HepG2 (cell line): ENCODE data around the gene ZDHHC19. TPM values are rescaled to one million over a fixed set of nuclear protein-coding genes. Genes with fewer than 3 reads are reported as not detected.
A peak's percentile ranks its signal among the peaks of the same experiment; 100 is the strongest.

ENCODE experiments used
- AKNA ChIP-seq: sonication (generic); formaldehyde crosslinking; IDR thresholded peaks from 2 replicates; pipeline ENCODE4 v1.4.0; 2020; ENCODE audit warnings: missing genetic modification reagents, borderline replicate concordance
- ATAD3A ChIP-seq: sonication (generic); formaldehyde crosslinking; IDR thresholded peaks from 2 replicates; pipeline ENCODE4 v1.4.0; 2020; ENCODE audit warnings: missing genetic modification reagents
- E2F2 ChIP-seq: sonication (generic); formaldehyde crosslinking; IDR thresholded peaks from 2 replicates; pipeline ENCODE4 v1.4.0; 2020; ENCODE audit warnings: missing genetic modification reagents, borderline replicate concordance
- E2F5 ChIP-seq: sonication (generic); formaldehyde crosslinking; conservative IDR thresholded peaks from 2 replicates; pipeline ENCODE4 v1.4.0; 2020; ENCODE audit warnings: missing genetic modification reagents
- MATR3 ChIP-seq: sonication (generic); formaldehyde crosslinking; IDR thresholded peaks from 2 replicates; pipeline ENCODE4 v1.4.0; 2020; ENCODE audit warnings: missing genetic modification reagents
- RELA ChIP-seq: sonication (generic); formaldehyde crosslinking; IDR thresholded peaks from 2 replicates; pipeline ENCODE4 v1.4.0; 2020; ENCODE audit warnings: missing genetic modification reagents
- SUZ12 ChIP-seq: fragments of 150-350 bp; IDR thresholded peaks from 2 replicates; pipeline ENCODE4 v1.6.1; 2014; ENCODE audit warnings: low read depth, low read length
- ZFP62 ChIP-seq: sonication (generic); formaldehyde crosslinking; IDR thresholded peaks from 2 replicates; pipeline ENCODE4 v1.4.0; 2020; ENCODE audit warnings: missing genetic modification reagents
- ZNF10 ChIP-seq: sonication (generic); formaldehyde crosslinking; IDR thresholded peaks from 2 replicates; pipeline ENCODE4 v1.4.0; 2020; ENCODE audit warnings: mild to moderate bottlenecking, low read depth, missing genetic modification reagents, borderline replicate concordance
- ZNF530 ChIP-seq: sonication (generic); formaldehyde crosslinking; IDR thresholded peaks from 2 replicates; pipeline ENCODE4 v1.5.0; 2020; ENCODE audit warnings: low read depth, mild to moderate bottlenecking, missing genetic modification reagents
- ZNF549 ChIP-seq: sonication (generic); formaldehyde crosslinking; IDR thresholded peaks from 2 replicates; pipeline ENCODE4 v1.5.0; 2020; ENCODE audit warnings: missing genetic modification reagents
- ZNF704 ChIP-seq: sonication (generic); formaldehyde crosslinking; IDR thresholded peaks from 2 replicates; pipeline ENCODE4 v1.8.1; 2023; ENCODE audit warnings: mild to moderate bottlenecking, inconsistent platforms, moderate library complexity, missing genetic modification reagents, borderline replicate concordance
- ZNF800 ChIP-seq: sonication (generic); formaldehyde crosslinking; IDR thresholded peaks from 2 replicates; pipeline ENCODE4 v1.4.0; 2020; ENCODE audit warnings: missing genetic modification reagents
- polyA plus RNA-seq, 8 experiments: library from polyadenylated mRNA; depleted of rRNA in 3 of 8; stranded (reverse) in 7 of 8; unstranded in 1 of 8; fragments of >200 nt; fragmentation: Illumina TruSeq in 4 of 8; extraction: Trizol in 4 of 8; gene quantifications; 2 replicates each; pipeline versions ENCODE4 v1.2.1 to v1.2.3, GENCODE V29; 2011 to 2016; ENCODE audit warnings: low read depth in 4 of 8, missing spikeins in 1 of 8, mixed read lengths in 1 of 8; ENCODE audit not compliant: insufficient read depth in 1 of 8
- total RNA-seq, 5 experiments: library from RNA; depleted of rRNA; stranded (reverse); fragments of >200 nt; fragmentation: Illumina TruSeq; extraction: Trizol; gene quantifications; 2 replicates each; pipeline ENCODE4 v1.2.3, GENCODE V29; 2016; ENCODE audit warnings: low read depth in 1 of 5

The ZDHHC19 gene
- total and polyA plus RNA-seq, 2 of the 13 experiments (the other 11 are each of a cell fraction or from before 2014, with no cell fraction given) = 0.22 to 0.53 TPM

GRCh38 chr3:196214783-196215441 is 3.7 kb upstream of the ZDHHC19 start (continued):
- no peak for TF ChIP-seq ZNF530
- no peak for TF ChIP-seq ZNF10 (CRISPR knock-in tag)
- TF ChIP-seq MATR3 = no peak
- no peak for TF ChIP-seq ZNF704
- no peak for TF ChIP-seq ATAD3A (CRISPR knock-in tag)
- TF ChIP-seq SUZ12 = no peak
- no peak for TF ChIP-seq AKNA (CRISPR knock-in tag)
- no peak for TF ChIP-seq RELA (CRISPR knock-in tag)
- no peak for TF ChIP-seq E2F2
- 0 out of 2 replicates have a peak, but pooled peaks have one; percentile 29 for TF ChIP-seq ZNF800 (CRISPR knock-in tag)
- TF ChIP-seq E2F5 (CRISPR knock-in tag) = no peak
- TF ChIP-seq ZFP62 (CRISPR knock-in tag) = no peak
- TF ChIP-seq ZNF549 (CRISPR knock-in tag) = no peak
